ENCODE data around the gene CD300LG.

- TF ChIP-seq EP300 (IDR thresholded peaks at IDR 0.05) = no peak
- TF ChIP-seq CTCF (IDR thresholded peaks at IDR 0.05) = no peak
- no peak for TF ChIP-seq POLR2A (IDR thresholded peaks at IDR 0.05)
These were observed 26.8 kb downstream of the CD300LG start for GRCh38 chr17:43873815-43874214.
